ENCODE results near the gene TMEFF1.
"Not testable (repeated sequence)": the region's sequence is repeated elsewhere in the genome, so short reads cannot be mapped to it uniquely, and the experiment has no call there.

The TMEFF1 gene

GRCh38 chr9:100472788-100473275 lies at the start of gene TMEFF1:
TSS of gene TMEFF1 (plus strand) at chr9:100473149. CDS start at chr9:100473545, 396 bp downstream.
- no peak for DNase-seq

- DNase-seq: no peak
These were observed 47.2 kb upstream of the TMEFF1 start for GRCh38 chr9:100425758-100426157.

GRCh38 chr9:100426189-100426529 lies 46.8 kb upstream of the TMEFF1 start:
- no peak for DNase-seq

GRCh38 chr9:100426530-100427365 lies 46.2 kb upstream of the TMEFF1 start, which contains the start of gene MSANTD3:
TSS of gene MSANTD3 (plus strand) at chr9:100427143. CDS start at chr9:100441939, 14,796 bp downstream.
- DNase-seq: peak; percentile 36

- peak; percentile 31 for DNase-seq
These were observed 45.3 kb upstream of the TMEFF1 start for GRCh38 chr9:100427366-100428263.

GRCh38 chr9:100428871-100429654 lies 43.9 kb upstream of the TMEFF1 start:
- no peak for DNase-seq

- DNase-seq: no peak
These were observed 42.5 kb upstream of the TMEFF1 start for GRCh38 chr9:100430286-100430940.

- DNase-seq: no peak
These were observed 41.1 kb upstream of the TMEFF1 start for GRCh38 chr9:100431886-100432285.

- DNase-seq: no peak
These were observed 40.2 kb upstream of the TMEFF1 start for GRCh38 chr9:100432736-100433135.

GRCh38 chr9:100436571-100436970 lies 36.4 kb upstream of the TMEFF1 start:
- no peak for DNase-seq

GRCh38 chr9:100437860-100438805 lies 34.8 kb upstream of the TMEFF1 start:
- DNase-seq: peak; percentile 32

- DNase-seq: no peak
These were observed 32.9 kb upstream of the TMEFF1 start for GRCh38 chr9:100440071-100440470.

GRCh38 chr9:100440487-100440886 lies 32.5 kb upstream of the TMEFF1 start:
- DNase-seq: not testable (repeated sequence)

- DNase-seq: no peak
These were observed 31.0 kb upstream of the TMEFF1 start for GRCh38 chr9:100441911-100442361.

GRCh38 chr9:100443781-100444768 lies 28.9 kb upstream of the TMEFF1 start:
- no peak for DNase-seq

- no peak for DNase-seq
These were observed 27.6 kb upstream of the TMEFF1 start for GRCh38 chr9:100445161-100445902.

GRCh38 chr9:100445903-100446549 lies 26.9 kb upstream of the TMEFF1 start:
- DNase-seq: no peak

GRCh38 chr9:100447041-100447440 lies 25.9 kb upstream of the TMEFF1 start:
- DNase-seq: no peak
